Amygdala (tissue), 56 donors: ENCODE data around the gene NDUFV2.

Experiments
- DNase-seq, 56 donors: peaks; one replicate each; lab custom pipeline; 2025; lab: John Stamatoyannopoulos, UW

The NDUFV2 gene

GRCh38 chr18:9102508-9103375 lies at the start of gene NDUFV2:
Gene NDUFV2, plus strand, starts transcription at chr18:9102699. Its CDS starts 45 bp downstream, at chr18:9102744.
- peak; percentile 53 to 98 (median 91) for DNase-seq

- DNase-seq: no peak
These were observed 48.7 kb upstream of the NDUFV2 start for GRCh38 chr18:9053814-9054213.

- DNase-seq: no peak
These were observed 47.3 kb upstream of the NDUFV2 start for GRCh38 chr18:9055185-9055584.

GRCh38 chr18:9055626-9056025 lies 46.9 kb upstream of the NDUFV2 start:
- DNase-seq: no peak

- DNase-seq: peak in 1 of 56 donors; percentile 7
These were observed 44.9 kb upstream of the NDUFV2 start for GRCh38 chr18:9057646-9058045.

GRCh38 chr18:9058406-9058805 lies 44.1 kb upstream of the NDUFV2 start:
- DNase-seq: no peak

- DNase-seq: no peak
These were observed 40.1 kb upstream of the NDUFV2 start for GRCh38 chr18:9062418-9062751.

- no peak for DNase-seq
These were observed 36.6 kb upstream of the NDUFV2 start for GRCh38 chr18:9065864-9066263.

GRCh38 chr18:9066358-9066757 lies 36.1 kb upstream of the NDUFV2 start:
- no peak for DNase-seq

GRCh38 chr18:9066817-9067306 lies 35.6 kb upstream of the NDUFV2 start:
- no peak for DNase-seq

GRCh38 chr18:9067823-9068222 lies 34.7 kb upstream of the NDUFV2 start:
- DNase-seq: no peak

- no peak for DNase-seq
These were observed 34.2 kb upstream of the NDUFV2 start for GRCh38 chr18:9068346-9068745.

GRCh38 chr18:9069601-9070000 lies 32.9 kb upstream of the NDUFV2 start:
- DNase-seq: no peak

- DNase-seq: no peak
These were observed 32.3 kb upstream of the NDUFV2 start for GRCh38 chr18:9070212-9070611.

GRCh38 chr18:9079818-9080528 lies 22.5 kb upstream of the NDUFV2 start:
- DNase-seq: peak in 9 of 56 donors; percentile 3 to 54 (median 22)

GRCh38 chr18:9081940-9082339 lies 20.6 kb upstream of the NDUFV2 start:
- DNase-seq: no peak

GRCh38 chr18:9082711-9083510 lies 19.6 kb upstream of the NDUFV2 start:
- DNase-seq: no peak

- DNase-seq: no peak
These were observed 16.5 kb upstream of the NDUFV2 start for GRCh38 chr18:9086015-9086414.

- no peak for DNase-seq
These were observed 15.9 kb upstream of the NDUFV2 start for GRCh38 chr18:9086624-9087023.

GRCh38 chr18:9087144-9087543 lies 15.4 kb upstream of the NDUFV2 start:
- DNase-seq: no peak

GRCh38 chr18:9088252-9088651 lies 14.2 kb upstream of the NDUFV2 start:
- no peak for DNase-seq
